B cell (primary cell): Measurements from ENCODE around the gene PTGES2. TPM values are rescaled to one million over a fixed set of nuclear protein-coding genes. Genes with fewer than 3 reads are reported as not detected.

Source experiments
- ATAC-seq: fragments of 200-7000 bp; cut with Tn5 transposase; one replicate; pipeline ENCODE4 v1.10.0; 2021; ENCODE audit warnings: low read depth, mild to moderate bottlenecking, moderate number of reproducible peaks, moderate library complexity
- CTCF ChIA-PET: fragments of 350-600 bp; sonication (Branson Sonifier 250); formaldehyde crosslinking; loops from one replicate; lab custom pipeline; 2021; ENCODE audit warnings: antibody characterized with exemption, inconsistent platforms; lab: Charles Lee
- POLR2A ChIA-PET: fragments of 350-600 bp; sonication (Branson Sonifier 250); formaldehyde crosslinking; loops from one replicate; lab custom pipeline; 2021; ENCODE audit warnings: antibody characterized with exemption; lab: Charles Lee
- DNase-seq: peaks from one replicate; pipeline ENCODE4 v3.0.0; 2013
- H2AFZ ChIP-seq: 2 replicates; pipeline ENCODE4 v1.6.1; 2012; ENCODE audit warnings: mild to moderate bottlenecking, low read depth, low read length; ENCODE audit not compliant: insufficient read depth, poor library complexity, severe bottlenecking
- H3K27ac ChIP-seq, 2 donors: 1 replicate in 1 of 2; 2 replicates in 1 of 2; pipeline ENCODE4 v1.5.1; 2012 to 2013; ENCODE audit warnings: low read length in 2 of 2, mild to moderate bottlenecking in 2 of 2, moderate library complexity in 1 of 2
- H3K27me3 ChIP-seq, 4 experiments: fragments of 200-600 bp in 1 of 4; sonication (generic) in 1 of 4; replicated peaks in 1 of 4; 1 replicate in 2 of 4; 2 replicates in 2 of 4; pipeline versions ENCODE4 v1.6.1 to v1.7.0; 2013 to 2016; ENCODE audit warnings: low read length in 3 of 4, mild to moderate bottlenecking in 2 of 4, mixed read lengths in 1 of 4, moderate library complexity in 1 of 4; ENCODE audit not compliant: insufficient read depth in 4 of 4, control insufficient read depth in 3 of 4; ENCODE audit errors: control extremely low read depth in 1 of 4
- H3K36me3 ChIP-seq, 2 experiments: replicated peaks in 1 of 2; 1 replicate in 1 of 2; 2 replicates in 1 of 2; pipeline versions ENCODE4 v1.6.1 to v1.7.1; 2013; ENCODE audit warnings: low read length in 1 of 2; ENCODE audit not compliant: insufficient read depth in 2 of 2, control insufficient read depth in 1 of 2; ENCODE audit errors: control extremely low read depth in 1 of 2, extremely low read depth in 1 of 2
- H3K4me1 ChIP-seq, 2 donors: fragments of 200-600 bp in 1 of 2; sonication (generic) in 1 of 2; 1 replicate in 1 of 2; 2 replicates in 1 of 2; pipeline versions ENCODE4 v1.5.1 to v1.6.1; 2013 to 2017; ENCODE audit warnings: low read length in 2 of 2; ENCODE audit not compliant: control insufficient read depth in 2 of 2, insufficient read depth in 2 of 2
- H3K4me2 ChIP-seq: replicated peaks from 2 replicates; pipeline ENCODE3; 2012; ENCODE audit warnings: mild to moderate bottlenecking, low read depth, low read length; ENCODE audit not compliant: poor library complexity, severe bottlenecking
- H3K4me3 ChIP-seq, 5 experiments: fragments of 200-600 bp in 1 of 5; sonication (generic) in 1 of 5; 1 replicate in 3 of 5; 2 replicates in 2 of 5; pipeline versions ENCODE4 v1.5.1 to v1.7.0; 2011 to 2016; ENCODE audit warnings: low read length in 4 of 5, mild to moderate bottlenecking in 4 of 5, low read depth in 2 of 5, control low read depth in 1 of 5, moderate library complexity in 1 of 5; ENCODE audit not compliant: insufficient read depth in 1 of 5; ENCODE audit errors: control extremely low read depth in 1 of 5, extremely low read depth in 1 of 5
- H3K79me2 ChIP-seq: fragments of 200-600 bp; sonication (generic); one replicate; pipeline ENCODE4 v1.6.0; 2016; ENCODE audit warnings: low read length; ENCODE audit not compliant: control insufficient read depth, insufficient read depth
- H3K9ac ChIP-seq: fragments of 200-600 bp; sonication (generic); 2 replicates; pipeline ENCODE4 v1.6.1; 2017; ENCODE audit warnings: mild to moderate bottlenecking, low read length, moderate library complexity
- H3K9me3 ChIP-seq, 3 donors: one replicate each; pipeline versions ENCODE4 v1.6.1 to v1.7.1; 2013; ENCODE audit warnings: low read length in 2 of 3; ENCODE audit not compliant: control insufficient read depth in 2 of 3, insufficient read depth in 1 of 3; ENCODE audit errors: control extremely low read depth in 1 of 3
- H4K20me1 ChIP-seq: 2 replicates; pipeline ENCODE4 v1.6.0; 2012; ENCODE audit warnings: mild to moderate bottlenecking, low read length; ENCODE audit not compliant: insufficient read depth, control insufficient read depth, poor library complexity, severe bottlenecking
- H3K27ac Mint-ChIP-seq: one replicate; pipeline ENCODE4 v1.8.0; 2021; ENCODE audit warnings: mixed read lengths
- H3K27me3 Mint-ChIP-seq: one replicate; pipeline ENCODE4 v1.8.0; 2021; ENCODE audit warnings: mixed read lengths
- H3K4me1 Mint-ChIP-seq: one replicate; pipeline ENCODE4 v1.8.0; 2021; ENCODE audit warnings: mixed read lengths
- H3K4me3 Mint-ChIP-seq: one replicate; pipeline ENCODE4 v1.8.0; 2021; ENCODE audit warnings: mixed read lengths
- H3K9me3 Mint-ChIP-seq: one replicate; pipeline ENCODE4 v1.8.0; 2022; ENCODE audit warnings: mixed read lengths; ENCODE audit not compliant: insufficient read depth
- CTCF ChIP-seq: fragments of 200-600 bp; IDR thresholded peaks from one replicate; pipeline ENCODE4 v1.8.0; 2022; ENCODE audit warnings: antibody characterized with exemption, mild to moderate bottlenecking
- EZH2 ChIP-seq: IDR thresholded peaks from 2 replicates; pipeline ENCODE4 v1.6.1; 2012; ENCODE audit warnings: borderline replicate concordance, low read depth, mild to moderate bottlenecking, moderate library complexity, low read length; ENCODE audit not compliant: insufficient read depth, poor library complexity, severe bottlenecking
- WGBS: methylation state at CpG from one replicate; pipeline ENCODE4 v1.1.5; 2013; ENCODE audit warnings: missing lambda C conversion rate; ENCODE audit not compliant: insufficient coverage; 5-methylcytosine and 5-hydroxymethylcytosine counted together
- intact Hi-C: fragments of 100-400 bp; cut with micrococcal nuclease; formaldehyde crosslinking; loops from one replicate; pipeline ENCODE4 v1.10.0; 2022
- polyA plus RNA-seq: library from polyadenylated mRNA; depleted of rRNA; stranded (reverse); fragments of >200 nt; gene quantifications from 2 replicates; pipeline ENCODE4 v1.2.3, GENCODE V29; 2012
- total RNA-seq, 2 donors: library from RNA; stranded (reverse); fragments of 120-200 nt in 1 of 2; gene quantifications; 1 replicate in 1 of 2; 2 replicates in 1 of 2; pipeline versions ENCODE4 v1.2.3 to v1.2.4, GENCODE V29; 2013 to 2022

Gene PTGES2
- total and polyA plus RNA-seq, 2 donors (not counting 1 experiment from before 2014, with no cell fraction given), result 77.8 to 113 TPM

- Histone ChIP-seq H4K20me1 (peaks cover 60% of the 10 kb centered on the region), H3K4me1 (peaks cover 0 to 7% of the 10 kb centered on the region in 2 donors), H3K79me2 (peaks cover 52% of the 10 kb centered on the region), H3K4me3 (no peak overlapping the region), H3K27ac (no peak overlapping the region), H2AFZ (no peak overlapping the region), H3K27me3 (no peaks in the 10 kb centered on the region), H3K9me3 (no peaks in the 10 kb centered on the region), H3K9ac (no peak overlapping the region), H3K4me2 (no peak overlapping the region), H3K36me3 (peaks cover 5 to 61% of the 10 kb centered on the region in 2 experiments)
- ATAC-seq (no peak), DNase-seq (no peak)
- Mint-ChIP-seq H3K4me3 (no peak overlapping the region), H3K4me1 (peaks cover 4% of the 10 kb centered on the region), H3K27ac (no peak overlapping the region), H3K27me3 (no peaks in the 10 kb centered on the region), H3K9me3 (no peaks in the 10 kb centered on the region)
- intact Hi-C loops, result no loop called here
- ChIA-PET POLR2A (interaction anchor here (0.6 kb wide), 1 partner anchor 186 kb away, joined by 4 read pairs; the partner anchor contains the start of gene ST6GALNAC4), CTCF (interaction anchor here (1.1 to 1.4 kb wide), 3 partner anchors 11 to 159 kb away, joined by 3 to 5 read pairs (median 4); no protein-coding TSS in a partner anchor)
- TF ChIP-seq CTCF (no peak), EZH2 (no peak)
- 96% methylated on average over 22 of the region's 23 CpGs for WGBS
These were observed 24.5 kb downstream of the PTGES2 start for GRCh38 chr9:128102861-128103588.

GRCh38 chr9:128102196-128102595, 25.3 kb downstream of the PTGES2 start:
- peaks cover 0 to 10% of the 10 kb centered on the region in 2 donors for H3K4me1 ChIP-seq
- no peak overlapping the region for H3K27ac Mint-ChIP-seq

More at GRCh38 chr9:128102196-128102595, 25.3 kb downstream of the PTGES2 start:
- Histone ChIP-seq H3K4me3 (no peak overlapping the region), H2AFZ (no peak overlapping the region), H4K20me1 (peaks cover 67% of the 10 kb centered on the region), H3K27me3 (no peaks in the 10 kb centered on the region), H3K79me2 (peaks cover 60% of the 10 kb centered on the region), H3K4me2 (no peak overlapping the region), H3K36me3 (peaks cover 2 to 52% of the 10 kb centered on the region in 2 experiments), H3K9ac (no peak overlapping the region), H3K27ac (no peak overlapping the region), H3K9me3 (no peaks in the 10 kb centered on the region)
- no peak for TF ChIP-seq EZH2
- TF ChIP-seq CTCF, result no peak
- ATAC-seq (no peak), DNase-seq (no peak)
- intact Hi-C loops, result no loop called here
- Mint-ChIP-seq H3K27me3 (no peaks in the 10 kb centered on the region), H3K4me1 (peaks cover 4% of the 10 kb centered on the region), H3K4me3 (no peak overlapping the region), H3K9me3 (no peaks in the 10 kb centered on the region)
- ChIA-PET CTCF (interaction anchor here (1.1 to 1.4 kb wide), 3 partner anchors 10 to 158 kb away, joined by 3 to 5 read pairs (median 4); no protein-coding TSS in a partner anchor), POLR2A (no interaction called here)
- WGBS, result 94% methylated on average over 13 of the region's 13 CpGs
